Activated T-helper 2 cell treated with anti-CD3 and anti-CD28 coated beads, Interferon-gamma antibody, Interleukin-2, Interleukin-4, amounts not matched to agents 10 μg/mL and 5 μg/mL and 100 μg/mL, durations not matched to agents 14 hours and 24 hours and 36 hours (primary cell): ENCODE data around the gene PITPNB. TPM values are rescaled to one million over a fixed set of nuclear protein-coding genes. Genes with fewer than 3 reads are reported as not detected.

Source experiments
- DNase-seq: peaks from one replicate; pipeline ENCODE4 v3.0.0; 2021; ENCODE audit warnings: low spot score
- H3K27ac Mint-ChIP-seq: one replicate; pipeline ENCODE4 v1.8.0; 2021; ENCODE audit warnings: mixed read lengths
- H3K27me3 Mint-ChIP-seq: one replicate; pipeline ENCODE4 v1.8.0; 2021; ENCODE audit warnings: low read depth, mixed read lengths
- H3K36me3 Mint-ChIP-seq: one replicate; pipeline ENCODE4 v1.8.0; 2021; ENCODE audit warnings: low read depth, mixed read lengths
- H3K4me1 Mint-ChIP-seq: one replicate; pipeline ENCODE4 v1.8.0; 2021; ENCODE audit warnings: low read depth, mixed read lengths
- H3K4me3 Mint-ChIP-seq: one replicate; pipeline ENCODE4 v1.8.0; 2021; ENCODE audit warnings: low read depth, mild to moderate bottlenecking, moderate library complexity, mixed read lengths
- H3K9me3 Mint-ChIP-seq: one replicate; pipeline ENCODE4 v1.8.0; 2021; ENCODE audit warnings: mixed read lengths
- intact Hi-C: fragments of 100-400 bp; cut with micrococcal nuclease; formaldehyde crosslinking; loops from one replicate; pipeline ENCODE4 v1.15.1; 2023
- total RNA-seq: library from RNA; stranded (reverse); gene quantifications from 2 replicates; pipeline ENCODE4 v1.2.3, GENCODE V29; 2022

PITPNB gene
- total RNA-seq, result 138 and 142 TPM in 2 replicates

DNA sequence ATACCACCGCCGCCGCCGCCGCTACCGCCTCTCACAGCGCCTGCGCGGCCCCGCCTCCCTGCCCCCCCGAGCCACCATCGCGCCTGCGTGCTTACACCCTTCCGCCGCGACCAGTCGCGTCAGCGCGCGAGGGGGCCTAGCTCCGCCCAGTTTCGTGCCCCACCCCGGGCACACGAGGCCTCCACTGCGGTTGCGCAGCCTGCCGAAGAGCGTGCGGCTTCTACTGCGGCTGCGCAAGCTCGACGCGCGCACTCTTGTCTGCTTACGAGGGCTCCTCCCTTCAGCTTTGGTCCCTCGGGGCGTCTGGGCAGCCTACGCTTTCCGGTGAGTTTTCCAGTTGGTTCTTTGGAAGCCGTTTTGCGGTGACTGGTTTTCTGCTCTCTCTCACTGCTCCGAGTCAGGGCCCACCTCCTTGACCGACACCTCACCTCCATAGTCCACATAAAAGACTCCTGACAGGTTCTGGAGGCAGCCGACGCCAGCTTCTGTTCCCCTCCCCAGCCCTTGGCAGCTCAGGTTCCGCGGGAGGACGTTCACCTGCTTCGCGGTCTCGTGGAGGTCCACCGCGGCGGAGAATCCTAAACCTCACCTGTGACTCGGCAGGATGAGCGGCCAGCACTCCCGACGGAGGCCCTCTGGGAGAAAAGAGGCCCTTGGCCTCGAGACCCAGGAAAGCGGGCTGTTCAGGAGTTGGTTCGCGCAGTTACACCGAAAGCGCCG, at the start of gene PITPNB:
TSS of gene PITPNB (minus strand) at position 35 of the 720 bp plus-strand sequence. CDS start 65 bp downstream, outside the sequence.
- DNase-seq, result peak; percentile 98
- Mint-ChIP-seq H3K9me3 (no peaks in the 10 kb centered on the region), H3K36me3 (peaks cover 60% of the 10 kb centered on the region), H3K4me3 (peak within 1 kb of the TSS; percentile 93), H3K27me3 (no peaks in the 10 kb centered on the region), H3K4me1 (peaks cover 47% of the 10 kb centered on the region), H3K27ac (peak within 1 kb of the TSS; percentile 97)
- intact Hi-C loops, result loop anchor here (2.0 to 5.0 kb wide), 2 partner anchors 15 to 37 kb away; no protein-coding TSS in a partner anchor

DNA sequence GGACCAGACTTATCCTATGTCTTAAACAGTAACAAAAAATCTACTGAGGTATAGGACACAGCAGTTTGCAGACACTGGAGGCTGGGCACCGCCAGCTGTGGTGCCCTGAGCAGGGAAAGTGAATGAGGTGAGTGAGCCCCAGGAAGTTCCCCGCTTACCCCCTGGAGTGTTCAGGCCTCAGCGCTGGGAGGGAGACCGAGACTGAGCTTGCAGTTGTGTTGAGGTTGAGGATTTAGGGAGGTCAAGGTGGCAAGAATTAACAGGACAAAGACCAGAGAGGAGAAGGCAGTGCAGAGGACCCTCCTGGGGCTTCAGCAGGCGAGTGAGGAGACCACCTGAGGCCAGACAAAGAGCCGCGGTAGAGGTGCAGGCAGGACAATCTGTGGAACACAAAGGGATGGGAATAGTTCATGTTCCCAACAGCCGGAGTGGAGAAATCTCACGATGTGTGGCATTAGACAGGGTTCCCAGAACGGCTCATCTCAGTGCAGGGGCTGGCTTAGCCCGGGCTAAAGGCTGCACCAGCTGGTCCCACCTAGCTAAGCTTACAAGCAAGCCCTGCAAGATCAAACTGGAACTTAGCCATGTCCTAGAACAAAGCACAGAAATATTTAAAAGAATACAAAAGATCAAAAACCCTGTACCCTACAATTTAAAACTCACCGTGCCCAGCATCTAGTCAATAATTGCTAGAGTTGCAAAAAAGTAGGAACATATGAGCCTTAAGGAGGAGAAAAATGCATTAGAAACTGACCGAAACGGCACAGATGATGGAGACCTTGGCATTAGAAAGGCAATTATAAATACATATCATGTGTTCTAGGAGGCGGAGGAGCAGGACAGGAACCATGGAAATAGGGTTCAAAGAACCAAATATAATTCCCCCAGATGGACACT, 47.4 kb upstream of the PITPNB start:
- H3K4me3 Mint-ChIP-seq, result no peak overlapping the region

DNA sequence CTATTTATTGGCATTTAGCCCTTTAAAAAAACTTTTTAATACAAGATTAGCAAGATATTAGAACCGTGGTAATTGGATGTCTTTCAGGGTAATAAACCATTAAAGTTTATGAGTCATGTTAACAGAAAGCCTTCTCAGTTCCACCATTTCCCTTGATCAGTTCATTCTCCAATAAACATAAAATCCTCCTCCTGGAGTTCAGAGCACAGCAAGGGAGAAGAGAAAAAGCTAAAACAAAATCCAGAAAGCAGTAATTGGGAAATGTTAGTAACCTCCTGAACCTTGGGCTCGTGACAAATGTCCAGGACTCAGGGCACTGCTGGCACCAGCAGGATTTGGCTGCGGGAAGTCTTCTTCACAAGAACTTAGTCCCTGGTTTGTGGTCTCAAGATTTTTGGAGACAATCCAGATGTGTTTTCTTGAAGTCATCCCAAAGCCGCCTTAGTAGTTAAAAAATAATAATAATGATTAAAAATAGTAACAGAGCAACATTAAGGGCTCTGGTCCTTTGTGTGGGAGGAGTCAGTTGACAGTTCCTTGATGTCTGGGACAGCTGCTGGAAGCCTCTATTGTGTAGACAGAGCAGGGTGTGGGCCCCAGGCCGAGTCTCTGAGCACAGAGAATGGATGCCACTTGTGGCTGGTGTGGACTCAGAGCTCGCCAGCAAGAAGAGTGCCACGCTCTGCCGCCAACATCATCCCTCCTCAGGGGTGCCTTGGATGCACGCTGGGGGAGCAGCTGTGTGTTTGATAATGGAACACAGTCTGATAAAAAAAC, 43.4 kb upstream of the PITPNB start:
- no peaks in the 10 kb centered on the region for H3K27me3 Mint-ChIP-seq
- DNase-seq, result no peak
- H3K4me3 Mint-ChIP-seq, result no peak overlapping the region
- no peaks in the 10 kb centered on the region for H3K9me3 Mint-ChIP-seq
- no peaks in the 10 kb centered on the region for H3K4me1 Mint-ChIP-seq
- no peaks in the 10 kb centered on the region for H3K36me3 Mint-ChIP-seq
- H3K27ac Mint-ChIP-seq, result no peak overlapping the region
- intact Hi-C loops, result no loop called here

More for the DNA sequence above, 47.4 kb upstream of the PITPNB start:
- no peak overlapping the region for H3K27ac Mint-ChIP-seq
- peaks cover 4% of the 10 kb centered on the region for H3K9me3 Mint-ChIP-seq
- peaks cover 3% of the 10 kb centered on the region for H3K4me1 Mint-ChIP-seq
- H3K36me3 Mint-ChIP-seq, result peaks cover 11% of the 10 kb centered on the region
- intact Hi-C loops, result no loop called here
- no peak for DNase-seq
- no peaks in the 10 kb centered on the region for H3K27me3 Mint-ChIP-seq

DNA sequence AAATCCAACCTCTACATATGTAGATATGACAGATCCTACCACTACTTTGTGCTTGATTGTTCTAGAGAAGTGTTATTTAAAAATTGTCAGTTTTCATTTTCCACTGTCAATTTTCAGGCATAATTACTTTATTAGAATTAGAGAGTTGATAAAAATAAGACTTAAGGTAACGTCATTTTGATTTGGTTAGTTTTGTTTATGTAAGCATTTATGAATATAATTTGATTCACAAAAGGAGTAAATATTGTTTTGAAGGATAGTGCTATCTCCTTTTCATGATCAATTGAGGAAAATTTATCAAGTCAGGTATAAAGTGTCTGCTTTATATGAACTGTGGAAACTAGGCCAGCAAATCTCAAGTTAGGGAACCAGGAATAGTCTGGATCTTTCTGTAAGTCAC, 42.6 kb upstream of the PITPNB start:
- DNase-seq, result no peak
- Mint-ChIP-seq H3K36me3 (no peaks in the 10 kb centered on the region), H3K4me1 (no peaks in the 10 kb centered on the region), H3K27me3 (no peaks in the 10 kb centered on the region), H3K9me3 (no peaks in the 10 kb centered on the region), H3K4me3 (no peak overlapping the region), H3K27ac (no peak overlapping the region)
- intact Hi-C loops, result no loop called here

DNA sequence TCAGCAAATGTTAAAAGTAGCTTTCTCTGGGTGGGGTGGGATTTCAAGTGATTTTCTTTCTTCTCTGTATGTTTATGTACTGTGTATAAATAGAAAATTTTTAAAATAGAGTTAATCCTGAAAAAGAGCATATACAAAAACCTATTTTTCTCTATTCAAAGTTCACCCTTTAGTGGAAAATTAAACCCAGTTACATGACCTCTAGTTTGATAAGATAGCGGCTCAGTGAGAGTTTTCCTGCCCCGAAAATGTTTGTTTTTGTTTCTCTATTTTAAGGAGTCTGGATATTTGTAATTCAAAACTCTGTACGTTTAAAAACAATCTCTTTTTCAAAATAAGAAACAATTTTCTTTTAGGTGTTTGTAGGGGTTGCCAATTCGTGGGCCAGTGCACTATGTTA, 42.1 kb upstream of the PITPNB start:
- no peak for DNase-seq
- Mint-ChIP-seq H3K27me3 (no peaks in the 10 kb centered on the region), H3K4me1 (no peaks in the 10 kb centered on the region), H3K4me3 (no peak overlapping the region), H3K27ac (no peak overlapping the region), H3K9me3 (no peaks in the 10 kb centered on the region), H3K36me3 (no peaks in the 10 kb centered on the region)
- intact Hi-C loops, result no loop called here

DNA sequence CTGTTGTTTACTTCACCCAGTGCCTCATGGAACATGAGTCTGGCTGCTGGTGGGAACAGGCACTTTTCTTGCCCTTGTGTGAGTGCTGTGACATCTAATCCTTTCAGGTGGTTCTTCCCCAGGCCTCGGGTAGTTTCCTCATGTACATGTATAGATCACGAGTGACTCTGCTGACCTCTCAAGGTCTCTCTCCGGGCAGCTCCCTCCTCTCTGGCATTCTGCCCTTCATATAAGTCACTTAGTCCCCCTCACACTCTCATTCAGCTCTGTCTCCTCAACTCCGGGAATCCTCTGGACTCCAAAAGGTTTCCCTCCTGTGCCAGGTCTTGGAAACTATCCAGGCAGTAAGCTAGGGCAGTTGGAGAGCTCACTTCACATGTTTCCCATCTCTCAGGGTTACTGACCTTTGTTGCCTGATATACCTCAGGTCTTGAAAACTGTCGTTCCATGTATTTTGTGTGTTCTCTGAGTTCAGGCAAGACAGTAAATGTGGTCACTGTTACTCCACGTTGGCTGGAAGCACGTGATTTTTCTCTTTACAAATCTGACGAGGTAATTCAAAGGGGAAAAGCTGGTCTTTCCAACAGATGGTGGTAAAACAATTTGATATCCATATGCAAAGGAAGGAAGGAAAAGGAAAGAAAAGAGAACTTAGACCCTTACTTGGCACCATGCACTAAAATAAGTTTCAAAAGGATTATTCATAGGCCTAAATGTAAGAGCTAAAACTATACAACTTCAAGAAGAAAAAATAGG, 40.5 kb upstream of the PITPNB start:
- Mint-ChIP-seq H3K4me3 (no peak overlapping the region), H3K36me3 (no peaks in the 10 kb centered on the region), H3K9me3 (no peaks in the 10 kb centered on the region), H3K4me1 (no peaks in the 10 kb centered on the region), H3K27ac (no peak overlapping the region), H3K27me3 (no peaks in the 10 kb centered on the region)
- no peak for DNase-seq
- intact Hi-C loops, result no loop called here

DNA sequence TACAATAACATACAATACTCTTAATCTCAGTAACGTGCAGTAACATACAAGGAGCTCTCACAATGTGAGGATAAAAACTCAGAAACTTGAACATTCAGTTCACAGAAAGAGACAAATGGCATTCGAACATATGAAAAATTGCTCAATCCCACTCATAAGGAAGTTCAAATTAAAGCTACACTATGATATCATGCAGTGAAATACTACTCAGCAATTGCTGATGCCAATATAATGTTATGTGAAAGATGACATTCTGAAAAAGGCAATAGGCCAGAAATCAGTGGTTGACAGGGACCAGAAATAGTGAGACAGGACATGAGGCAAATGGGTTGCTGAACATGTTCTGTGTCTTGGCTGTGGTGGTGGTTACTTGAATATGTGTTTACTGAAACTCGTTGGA, 33.7 kb upstream of the PITPNB start:
- no peaks in the 10 kb centered on the region for H3K9me3 Mint-ChIP-seq
- intact Hi-C loops, result no loop called here
- H3K27ac Mint-ChIP-seq, result no peak overlapping the region
- DNase-seq, result no peak
- no peaks in the 10 kb centered on the region for H3K36me3 Mint-ChIP-seq
- no peaks in the 10 kb centered on the region for H3K27me3 Mint-ChIP-seq
- H3K4me3 Mint-ChIP-seq, result no peak overlapping the region
- H3K4me1 Mint-ChIP-seq, result no peaks in the 10 kb centered on the region

DNA sequence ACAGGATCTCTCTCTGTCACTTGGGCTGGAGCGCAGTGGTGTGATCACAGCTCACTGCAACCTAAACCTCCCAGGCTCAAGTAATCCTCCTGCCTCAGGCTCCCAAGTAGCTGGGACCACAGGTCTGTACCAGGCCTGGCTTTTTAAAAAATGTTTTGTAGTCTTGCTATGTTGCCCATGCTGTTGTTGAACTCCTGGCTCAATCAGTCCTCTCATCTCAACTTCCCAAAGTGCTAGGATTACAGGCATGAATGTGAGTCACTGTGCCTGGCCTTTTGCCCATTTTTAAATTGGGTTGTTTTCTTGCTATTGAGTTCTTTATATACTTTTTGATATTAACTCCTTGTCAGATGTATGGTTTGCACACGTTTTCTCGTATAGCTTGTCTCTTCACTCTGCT, 33.0 kb upstream of the PITPNB start:
- Mint-ChIP-seq H3K4me1 (no peaks in the 10 kb centered on the region), H3K27ac (no peak overlapping the region), H3K27me3 (no peaks in the 10 kb centered on the region), H3K9me3 (no peaks in the 10 kb centered on the region), H3K4me3 (no peak overlapping the region), H3K36me3 (no peaks in the 10 kb centered on the region)
- intact Hi-C loops, result no loop called here
- no peak for DNase-seq

DNA sequence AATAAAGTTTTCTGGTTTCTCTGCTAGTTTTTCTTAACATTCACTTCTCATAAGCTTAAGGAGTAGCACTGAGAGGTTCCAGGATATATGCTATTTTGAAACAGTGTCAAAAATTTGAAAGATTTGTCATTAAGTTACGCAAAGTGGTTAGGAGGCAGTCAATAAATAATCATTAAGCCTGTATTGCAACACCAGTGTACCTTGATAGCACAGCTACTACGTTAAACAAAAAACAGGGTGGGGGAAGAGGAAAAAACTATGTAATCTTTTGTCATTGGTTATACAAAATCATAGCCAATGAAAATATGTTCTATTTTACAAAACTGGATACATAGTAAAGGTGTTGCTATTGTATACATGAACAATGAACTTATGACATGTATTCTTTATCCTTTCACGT, 30.4 kb upstream of the PITPNB start:
- H3K4me1 Mint-ChIP-seq, result peaks cover 3% of the 10 kb centered on the region
- no peak overlapping the region for H3K4me3 Mint-ChIP-seq
- no peak overlapping the region for H3K27ac Mint-ChIP-seq
- no peaks in the 10 kb centered on the region for H3K9me3 Mint-ChIP-seq
- intact Hi-C loops, result no loop called here
- no peak for DNase-seq
- no peaks in the 10 kb centered on the region for H3K27me3 Mint-ChIP-seq
- no peaks in the 10 kb centered on the region for H3K36me3 Mint-ChIP-seq

DNA sequence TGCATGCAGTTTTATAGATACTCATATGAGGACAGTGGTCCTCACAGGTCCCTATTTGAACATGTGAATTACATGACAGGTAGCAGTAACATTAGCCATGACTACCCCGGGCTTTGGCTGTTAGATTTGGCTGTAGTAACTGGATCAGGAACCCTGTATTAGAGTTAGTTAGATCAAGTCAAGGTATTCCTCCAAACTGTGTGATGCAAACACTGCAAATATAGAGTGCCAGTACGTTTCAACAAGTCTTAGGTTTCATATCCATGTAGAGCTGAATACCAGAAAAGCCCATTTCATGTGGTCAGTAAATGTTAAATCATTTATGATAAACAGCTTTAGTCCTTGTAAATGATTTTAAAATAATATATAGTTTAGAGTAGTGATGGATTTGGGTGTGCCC, 29.5 kb upstream of the PITPNB start:
- Mint-ChIP-seq H3K4me3 (no peak overlapping the region), H3K4me1 (peaks cover 6% of the 10 kb centered on the region), H3K27ac (no peak overlapping the region), H3K9me3 (no peaks in the 10 kb centered on the region), H3K36me3 (peaks cover 2% of the 10 kb centered on the region), H3K27me3 (no peaks in the 10 kb centered on the region)
- intact Hi-C loops, result no loop called here
- DNase-seq, result no peak

DNA sequence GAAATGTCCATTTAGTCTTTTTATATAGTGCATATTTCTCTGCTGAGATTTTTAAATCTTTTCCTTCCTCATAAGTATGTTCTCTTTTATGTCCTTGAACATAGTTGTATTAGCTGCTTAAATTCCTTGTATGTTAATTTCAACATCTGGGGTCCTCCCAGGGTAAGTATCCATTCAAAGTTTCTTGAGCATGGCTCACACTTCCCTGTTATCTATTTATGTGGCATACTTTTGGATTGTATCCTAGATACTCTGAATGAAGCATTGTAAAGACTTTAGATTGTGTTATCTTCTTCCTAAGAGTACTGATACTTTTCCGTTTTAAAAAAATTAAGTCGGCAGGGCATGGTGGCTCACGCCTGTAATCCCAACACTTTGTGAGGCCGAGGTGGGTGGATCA, 28.4 kb upstream of the PITPNB start:
- intact Hi-C loops, result no loop called here
- Mint-ChIP-seq H3K36me3 (peaks cover 3% of the 10 kb centered on the region), H3K27ac (no peak overlapping the region), H3K4me1 (peaks cover 6% of the 10 kb centered on the region), H3K27me3 (no peaks in the 10 kb centered on the region), H3K4me3 (no peak overlapping the region), H3K9me3 (no peaks in the 10 kb centered on the region)
- no peak for DNase-seq

DNA sequence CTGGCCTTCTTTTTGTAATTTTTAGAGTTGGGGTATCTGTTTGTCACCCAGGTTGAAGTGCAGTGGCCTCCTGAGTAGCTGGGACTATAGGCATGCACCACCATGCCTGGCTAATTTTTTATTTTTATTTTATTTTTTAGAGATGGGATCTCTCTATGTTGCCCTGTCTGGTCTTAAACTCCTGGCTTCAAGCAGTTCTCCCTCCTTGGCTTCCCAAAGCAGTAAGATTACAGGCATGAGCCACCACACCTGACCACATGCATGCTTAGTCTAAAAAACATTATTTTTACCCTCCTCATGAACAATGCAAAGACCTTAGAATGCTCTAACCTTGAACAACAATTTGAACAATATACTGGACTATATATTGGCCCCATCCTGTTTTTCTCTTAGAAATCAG, 22.1 kb upstream of the PITPNB start:
- peaks cover 6% of the 10 kb centered on the region for H3K36me3 Mint-ChIP-seq

More for the DNA sequence above, 22.1 kb upstream of the PITPNB start:
- no peaks in the 10 kb centered on the region for H3K27me3 Mint-ChIP-seq
- DNase-seq, result no peak
- peaks cover 6% of the 10 kb centered on the region for H3K4me1 Mint-ChIP-seq
- intact Hi-C loops, result no loop called here
- H3K4me3 Mint-ChIP-seq, result no peak overlapping the region
- no peaks in the 10 kb centered on the region for H3K9me3 Mint-ChIP-seq
- no peak overlapping the region for H3K27ac Mint-ChIP-seq
